Measurements from ENCODE around the gene DIS3L.
"Not testable (repeated sequence)": the region's sequence is repeated elsewhere in the genome, so short reads cannot be mapped to it uniquely, and the experiment has no call there.

DIS3L gene

GRCh38 chr15:66293419-66294156 lies at the start of gene DIS3L:
TSS of gene DIS3L (plus strand) at chr15:66293568. CDS start at chr15:66293597, 29 bp downstream.
- DNase-seq (peak; percentile 76 to 78), ATAC-seq (peak; percentile 88)
- Mint-ChIP-seq H3K4me1 (peaks cover 35% of the 10 kb centered on the region), H3K9me3 (no peaks in the 10 kb centered on the region), H3K27me3 (no peaks in the 10 kb centered on the region), H3K27ac (peak within 1 kb of the TSS; percentile 98), H3K4me3 (peak within 1 kb of the TSS; percentile 93 to 94)

GRCh38 chr15:66245832-66246231 lies 47.5 kb upstream of the DIS3L start:
- not testable (repeated sequence) for H3K9me3 Mint-ChIP-seq, ATAC-seq, H3K4me1 Mint-ChIP-seq, DNase-seq, H3K4me3 Mint-ChIP-seq, H3K27ac Mint-ChIP-seq
- H3K27me3 Mint-ChIP-seq: peaks cover 43% of the 10 kb centered on the region

GRCh38 chr15:66246937-66247336 lies 46.4 kb upstream of the DIS3L start:
- Mint-ChIP-seq H3K27ac (no peak overlapping the region), H3K27me3 (peaks cover 54% of the 10 kb centered on the region), H3K4me1 (peaks cover 6% of the 10 kb centered on the region), H3K9me3 (no peaks in the 10 kb centered on the region), H3K4me3 (no peak overlapping the region)
- DNase-seq (no peak), ATAC-seq (no peak)

- Mint-ChIP-seq H3K27ac (no peak overlapping the region), H3K27me3 (peaks cover 70% of the 10 kb centered on the region), H3K4me1 (peaks cover 28% of the 10 kb centered on the region), H3K4me3 (no peak overlapping the region), H3K9me3 (no peaks in the 10 kb centered on the region)
- ATAC-seq: no peak
- no peak for DNase-seq
Measured at GRCh38 chr15:66249605-66250174, 43.7 kb upstream of the DIS3L start.

GRCh38 chr15:66251065-66251789 lies 42.1 kb upstream of the DIS3L start:
- no peak for DNase-seq
- Mint-ChIP-seq H3K27me3 (peaks cover 73% of the 10 kb centered on the region), H3K4me1 (peaks cover 28% of the 10 kb centered on the region), H3K4me3 (peak overlapping the region; percentile 30 to 49), H3K9me3 (no peaks in the 10 kb centered on the region), H3K27ac (no peak overlapping the region)
- ATAC-seq: peak; percentile 7

- ATAC-seq (peak; percentile 77), DNase-seq (peak; percentile 50 to 51)
- peak overlapping the region; percentile 65 to 75 for H3K4me3 Mint-ChIP-seq
- peaks cover 28% of the 10 kb centered on the region for H3K4me1 Mint-ChIP-seq
- H3K27ac Mint-ChIP-seq: no peak overlapping the region
- H3K9me3 Mint-ChIP-seq: no peaks in the 10 kb centered on the region
- H3K27me3 Mint-ChIP-seq: peaks cover 80% of the 10 kb centered on the region
Measured at GRCh38 chr15:66251790-66252684, 41.3 kb upstream of the DIS3L start.

GRCh38 chr15:66252685-66253417 lies 40.5 kb upstream of the DIS3L start:
- ATAC-seq: peak; percentile 63
- peaks cover 88% of the 10 kb centered on the region for H3K27me3 Mint-ChIP-seq
- peak overlapping the region; percentile 65 to 75 for H3K4me3 Mint-ChIP-seq
- H3K9me3 Mint-ChIP-seq: no peaks in the 10 kb centered on the region
- H3K4me1 Mint-ChIP-seq: peaks cover 28% of the 10 kb centered on the region
- DNase-seq: peak; percentile 29 to 35
- H3K27ac Mint-ChIP-seq: no peak overlapping the region

GRCh38 chr15:66253418-66254088 lies 39.8 kb upstream of the DIS3L start, which contains the start of gene MEGF11:
TSS of gene MEGF11 (minus strand) at chr15:66253750. CDS start at chr15:66128403, 125,347 bp downstream.
- H3K27ac Mint-ChIP-seq: peak within 1 kb of the TSS in 1 of 2 donors; percentile 72
- H3K4me1 Mint-ChIP-seq: peaks cover 28% of the 10 kb centered on the region
- peaks cover 90% of the 10 kb centered on the region for H3K27me3 Mint-ChIP-seq
- ATAC-seq (peak; percentile 11), DNase-seq (peak in 1 of 2 donors; percentile 12)
- H3K9me3 Mint-ChIP-seq: no peaks in the 10 kb centered on the region
- H3K4me3 Mint-ChIP-seq: peak within 1 kb of the TSS; percentile 75 to 90

GRCh38 chr15:66254089-66254950 lies 39.0 kb upstream of the DIS3L start:
- H3K9me3 Mint-ChIP-seq: no peaks in the 10 kb centered on the region
- H3K4me3 Mint-ChIP-seq: peak overlapping the region; percentile 72 to 90
- peaks cover 82% of the 10 kb centered on the region for H3K27me3 Mint-ChIP-seq
- ATAC-seq: no peak
- DNase-seq: no peak
- peak overlapping the region in 1 of 2 donors; percentile 72 for H3K27ac Mint-ChIP-seq
- peaks cover 28% of the 10 kb centered on the region for H3K4me1 Mint-ChIP-seq

GRCh38 chr15:66254951-66255676 lies 38.3 kb upstream of the DIS3L start:
- Mint-ChIP-seq H3K27me3 (peaks cover 82% of the 10 kb centered on the region), H3K4me1 (peaks cover 28% of the 10 kb centered on the region), H3K4me3 (no peak overlapping the region), H3K27ac (no peak overlapping the region), H3K9me3 (no peaks in the 10 kb centered on the region)
- ATAC-seq (no peak), DNase-seq (no peak)

GRCh38 chr15:66256692-66257091 lies 36.7 kb upstream of the DIS3L start:
- no peak overlapping the region for H3K4me3 Mint-ChIP-seq
- H3K9me3 Mint-ChIP-seq: no peaks in the 10 kb centered on the region
- DNase-seq (no peak), ATAC-seq (no peak)
- peaks cover 78% of the 10 kb centered on the region for H3K27me3 Mint-ChIP-seq
- H3K4me1 Mint-ChIP-seq: peaks cover 25% of the 10 kb centered on the region
- no peak overlapping the region for H3K27ac Mint-ChIP-seq

- no peak overlapping the region for H3K4me3 Mint-ChIP-seq
- no peak for ATAC-seq
Measured at GRCh38 chr15:66261056-66261455, 32.3 kb upstream of the DIS3L start.

GRCh38 chr15:66262837-66263236 lies 30.5 kb upstream of the DIS3L start:
- H3K4me3 Mint-ChIP-seq, ATAC-seq, H3K4me1 Mint-ChIP-seq, DNase-seq, H3K27ac Mint-ChIP-seq: not testable (repeated sequence)
- peaks cover 6 to 14% of the 10 kb centered on the region in 2 donors for H3K9me3 Mint-ChIP-seq
- H3K27me3 Mint-ChIP-seq: peaks cover 34% of the 10 kb centered on the region

More at GRCh38 chr15:66261056-66261455, 32.3 kb upstream of the DIS3L start:
- no peak overlapping the region for H3K27ac Mint-ChIP-seq
- H3K9me3 Mint-ChIP-seq: peaks cover 6 to 14% of the 10 kb centered on the region in 2 donors
- no peaks in the 10 kb centered on the region for H3K4me1 Mint-ChIP-seq
- DNase-seq: no peak
- H3K27me3 Mint-ChIP-seq: peaks cover 45% of the 10 kb centered on the region
